GM12872 (cell line): ENCODE data around the gene MAJIN.

Experiments used
- TF ChIP-seq, protein P1 (sequence below): IDR thresholded peaks from 3 replicates; pipeline ENCODE4 v1.5.1; 2011; ENCODE audit warnings: low read depth, mild to moderate bottlenecking, low read length, moderate library complexity; ENCODE audit not compliant: insufficient read depth

The MAJIN gene

DNA sequence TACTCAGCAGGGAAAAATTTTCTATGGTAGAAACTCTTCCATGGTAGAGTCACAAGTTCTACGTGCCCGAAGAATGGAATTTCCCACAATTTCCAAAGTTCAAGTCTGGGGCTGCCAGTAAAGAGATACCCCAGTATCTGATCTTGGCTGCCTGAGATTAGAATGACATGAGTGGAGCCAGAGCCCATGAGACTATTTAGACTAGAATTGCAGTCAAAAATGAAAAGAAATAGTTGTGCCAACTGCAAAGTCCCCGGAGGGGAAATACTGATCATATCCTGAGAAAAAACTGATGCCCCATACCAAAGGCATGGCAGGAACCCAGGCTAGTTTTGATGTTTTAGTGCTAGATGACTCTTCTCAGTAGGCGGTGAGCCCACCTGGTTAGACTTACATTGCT lies 11.2 kb downstream of the MAJIN start:
- TF ChIP-seq, protein P1, sequence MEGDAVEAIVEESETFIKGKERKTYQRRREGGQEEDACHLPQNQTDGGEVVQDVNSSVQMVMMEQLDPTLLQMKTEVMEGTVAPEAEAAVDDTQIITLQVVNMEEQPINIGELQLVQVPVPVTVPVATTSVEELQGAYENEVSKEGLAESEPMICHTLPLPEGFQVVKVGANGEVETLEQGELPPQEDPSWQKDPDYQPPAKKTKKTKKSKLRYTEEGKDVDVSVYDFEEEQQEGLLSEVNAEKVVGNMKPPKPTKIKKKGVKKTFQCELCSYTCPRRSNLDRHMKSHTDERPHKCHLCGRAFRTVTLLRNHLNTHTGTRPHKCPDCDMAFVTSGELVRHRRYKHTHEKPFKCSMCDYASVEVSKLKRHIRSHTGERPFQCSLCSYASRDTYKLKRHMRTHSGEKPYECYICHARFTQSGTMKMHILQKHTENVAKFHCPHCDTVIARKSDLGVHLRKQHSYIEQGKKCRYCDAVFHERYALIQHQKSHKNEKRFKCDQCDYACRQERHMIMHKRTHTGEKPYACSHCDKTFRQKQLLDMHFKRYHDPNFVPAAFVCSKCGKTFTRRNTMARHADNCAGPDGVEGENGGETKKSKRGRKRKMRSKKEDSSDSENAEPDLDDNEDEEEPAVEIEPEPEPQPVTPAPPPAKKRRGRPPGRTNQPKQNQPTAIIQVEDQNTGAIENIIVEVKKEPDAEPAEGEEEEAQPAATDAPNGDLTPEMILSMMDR = no peak

DNA sequence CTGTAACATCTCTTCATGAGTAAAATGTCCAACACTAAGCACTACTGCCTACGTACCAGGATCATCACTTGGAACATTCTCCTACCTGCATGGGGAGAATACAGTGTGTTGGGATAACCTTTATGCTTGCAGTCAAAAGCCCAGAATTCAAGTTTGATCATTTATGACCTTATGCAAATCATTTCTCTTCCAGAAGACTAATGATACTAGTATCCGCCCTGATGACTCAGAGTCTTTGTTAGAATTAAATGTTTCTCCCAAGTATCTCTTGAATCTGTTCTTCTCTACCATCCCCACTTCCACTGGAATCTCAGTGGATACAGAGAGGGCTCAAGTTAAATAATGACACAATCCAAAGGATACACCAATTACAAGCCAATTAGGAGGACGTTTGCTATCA lies 12.4 kb downstream of the MAJIN start:
- TF ChIP-seq, protein P1 = no peak

DNA sequence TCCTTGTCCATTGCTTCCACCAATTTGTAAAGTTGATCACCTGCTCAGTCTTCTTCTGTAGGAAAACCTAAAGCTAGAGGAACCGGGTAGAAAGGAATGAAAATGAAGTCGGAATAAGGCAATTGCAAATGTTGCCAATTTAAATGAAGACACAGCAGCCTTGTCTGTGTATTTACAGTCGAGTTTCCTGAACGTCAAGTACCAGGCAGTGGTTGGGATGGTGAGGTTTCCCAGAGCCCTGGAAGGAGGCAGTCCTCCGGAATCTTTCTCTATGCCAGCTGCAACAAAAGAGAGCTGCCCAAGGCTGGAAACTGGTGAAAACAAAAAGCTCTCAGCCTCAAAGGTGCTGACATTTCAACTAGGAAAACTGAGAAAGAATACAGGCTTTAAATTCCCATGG lies 17.7 kb downstream of the MAJIN start:
- TF ChIP-seq, protein P1 = no peak

DNA sequence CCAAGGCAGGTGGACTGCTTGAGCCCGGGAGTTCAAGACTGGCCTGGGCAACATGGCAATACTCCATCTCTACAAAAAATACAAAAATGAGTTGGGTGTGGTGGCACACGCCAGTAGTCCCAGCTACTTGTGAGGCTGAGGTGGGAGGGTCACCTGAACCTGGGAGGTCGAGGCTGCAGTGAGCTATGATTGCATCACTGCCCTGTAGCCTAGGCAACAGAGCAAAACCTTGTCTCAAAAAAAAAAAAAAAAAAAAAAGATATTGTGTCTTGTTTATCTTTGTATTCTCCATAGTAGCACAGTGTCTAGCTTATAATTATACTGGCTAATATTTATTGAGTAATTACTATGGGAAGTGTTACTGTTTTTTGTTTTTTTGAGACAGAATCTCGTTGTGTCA lies 20.4 kb downstream of the MAJIN start:
- TF ChIP-seq, protein P1 = no peak

DNA sequence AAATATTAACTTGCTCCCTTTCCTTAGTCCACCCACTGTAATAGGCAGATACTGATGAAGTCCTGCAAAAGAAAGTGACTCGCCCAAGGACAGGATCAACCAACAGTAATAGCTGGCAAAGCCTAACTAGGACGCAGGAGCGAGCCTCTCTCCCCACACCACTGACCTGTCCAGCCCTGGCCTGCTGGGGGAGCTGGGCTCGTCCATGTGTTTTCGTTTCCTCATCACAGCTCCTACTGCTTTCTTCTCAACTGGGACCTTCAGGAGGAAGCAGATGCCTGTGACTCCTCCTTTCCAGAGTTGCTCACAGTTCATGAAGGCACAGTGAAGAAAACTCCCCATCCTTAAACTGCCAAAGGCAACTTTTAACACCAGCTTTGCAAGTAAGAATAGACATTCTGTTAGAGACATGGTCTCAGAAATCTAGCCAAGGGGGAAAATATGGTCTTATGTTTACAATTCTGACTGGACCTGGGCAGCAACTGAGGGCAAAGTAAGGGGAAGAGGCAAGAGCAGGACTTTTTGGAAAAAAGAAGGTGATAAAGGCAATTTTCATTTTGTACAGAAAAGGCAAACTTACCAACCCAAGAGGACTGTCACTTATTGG lies 24.6 kb downstream of the MAJIN start:
- TF ChIP-seq, protein P1 = no peak

DNA sequence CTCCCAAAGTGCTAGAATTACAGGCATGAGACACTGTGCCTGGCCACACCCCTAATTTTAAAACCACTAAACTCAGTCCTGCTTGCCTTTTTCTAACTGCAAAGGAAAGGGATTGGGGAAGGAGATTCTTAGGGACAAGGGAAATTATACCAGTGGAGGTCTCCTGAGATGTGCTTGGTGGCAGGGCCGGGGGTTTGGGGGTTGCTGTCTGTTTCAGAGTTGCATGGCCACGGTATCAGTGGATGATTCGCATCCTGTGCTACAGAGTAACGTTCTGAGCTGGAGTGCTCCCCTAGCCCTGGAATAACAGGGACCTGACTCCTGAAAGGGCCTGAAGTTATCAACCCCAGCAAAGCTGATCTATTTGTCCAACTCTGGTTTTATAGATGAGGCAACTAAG lies 35.4 kb downstream of the MAJIN start:
- TF ChIP-seq, protein P1 = no peak

DNA sequence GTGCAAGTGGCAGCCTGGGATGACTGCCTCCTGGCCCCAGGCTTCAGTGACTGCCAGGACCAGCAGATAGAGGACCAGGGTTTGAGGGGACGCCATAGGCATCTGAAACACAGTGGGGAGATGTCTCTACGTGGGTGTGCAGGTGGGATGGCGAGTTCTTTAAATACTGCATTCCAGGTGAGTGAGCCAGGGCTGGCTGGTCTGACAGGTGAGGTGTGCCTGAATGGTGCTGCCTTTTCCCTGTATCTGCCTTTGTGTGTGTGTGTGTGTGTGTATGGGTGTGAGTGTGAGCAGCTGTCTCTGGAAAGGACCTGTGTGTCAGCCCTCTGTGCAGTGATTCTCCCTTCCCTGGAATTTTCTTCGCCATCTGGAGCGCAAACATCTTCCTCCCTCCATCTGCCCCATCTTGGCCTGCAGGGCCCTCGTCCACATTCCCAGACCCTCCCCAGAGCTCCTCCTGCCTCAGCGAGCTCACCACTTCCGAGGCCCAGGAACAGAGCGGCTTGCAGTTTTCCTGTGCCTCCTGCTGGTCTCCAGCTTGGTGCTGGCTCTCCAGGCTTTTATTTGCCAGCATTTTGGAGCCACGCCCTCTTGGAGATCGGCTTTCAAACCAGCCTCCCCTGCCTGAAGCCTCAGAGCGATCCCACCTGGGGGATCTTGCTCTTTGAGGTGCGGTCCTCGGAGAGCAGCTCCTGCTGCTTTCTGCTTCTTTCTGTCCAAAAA lies 36.4 kb downstream of the MAJIN start, which contains the start of gene GPHA2:
Gene GPHA2 (minus strand): TSS at position 535 of the 723 bp plus-strand sequence. CDS start 433 bp downstream, at position 102.
- TF ChIP-seq, protein P1 = no peak
